Smooth muscle cell (in vitro differentiated cells): ENCODE data around the gene ZNF804B. TPM values are rescaled to one million over a fixed set of nuclear protein-coding genes. Genes with fewer than 3 reads are reported as not detected.

Experiments used
- DNase-seq: peaks from one replicate; lab custom pipeline; 2025; ENCODE audit not compliant: unreplicated experiment; lab: John Stamatoyannopoulos, UW
- H2AFZ ChIP-seq: fragments of 200-600 bp; sonication (generic); 2 replicates; pipeline ENCODE4 v1.6.0; 2016; ENCODE audit warnings: antibody characterized with exemption, low read depth, mild to moderate bottlenecking
- H3F3A ChIP-seq: fragments of 200-600 bp; sonication (generic); 2 replicates; pipeline ENCODE4 v1.6.0; 2017; ENCODE audit warnings: antibody characterized with exemption, low read depth
- H3K27ac ChIP-seq: fragments of 200-600 bp; sonication (generic); 2 replicates; pipeline ENCODE4 v1.5.1; 2016; ENCODE audit warnings: low read depth, mild to moderate bottlenecking
- H3K27me3 ChIP-seq: fragments of 200-600 bp; sonication (generic); 2 replicates; pipeline ENCODE4 v1.6.1; 2016; ENCODE audit warnings: low read depth, mild to moderate bottlenecking
- H3K36me3 ChIP-seq: fragments of 200-600 bp; sonication (generic); 2 replicates; pipeline ENCODE4 v1.5.1; 2016; ENCODE audit warnings: low read depth
- H3K4me1 ChIP-seq: fragments of 200-600 bp; sonication (generic); 2 replicates; pipeline ENCODE4 v1.5.1; 2016; ENCODE audit warnings: low read depth
- H3K4me2 ChIP-seq: fragments of 200-600 bp; sonication (generic); 2 replicates; pipeline ENCODE4 v1.6.0; 2016; ENCODE audit warnings: mild to moderate bottlenecking
- H3K4me3 ChIP-seq: fragments of 200-600 bp; sonication (generic); 2 replicates; pipeline ENCODE4 v1.5.1; 2016; ENCODE audit warnings: mild to moderate bottlenecking
- H3K79me2 ChIP-seq: fragments of 200-600 bp; sonication (generic); 2 replicates; pipeline ENCODE4 v1.6.0; 2016; ENCODE audit warnings: low read depth, mild to moderate bottlenecking
- H3K9ac ChIP-seq: fragments of 200-600 bp; sonication (generic); 2 replicates; pipeline ENCODE4 v1.6.0; 2016; ENCODE audit warnings: low read depth
- H3K9me3 ChIP-seq: fragments of 200-600 bp; sonication (generic); replicated peaks from 2 replicates; pipeline ENCODE4 v1.5.1; 2016; ENCODE audit warnings: low read depth
- H4K20me1 ChIP-seq: fragments of 200-600 bp; sonication (generic); 2 replicates; pipeline ENCODE4 v1.6.0; 2016; ENCODE audit warnings: low read depth
- CTCF ChIP-seq: fragments of 200-600 bp; sonication (generic); IDR thresholded peaks from 2 replicates; pipeline ENCODE4 v1.5.1; 2017; ENCODE audit warnings: borderline replicate concordance, mild to moderate bottlenecking, antibody characterized with exemption; ENCODE audit not compliant: insufficient read depth, poor library complexity, severe bottlenecking
- WGBS: methylation state at CpG from one replicate; pipeline ENCODE4 v1.1.7; 2016; ENCODE audit warnings: low lambda C conversion rate; 5-methylcytosine and 5-hydroxymethylcytosine counted together
- polyA plus RNA-seq: library from polyadenylated mRNA; unstranded; fragments of >200 nt; fragmentation: Nextera tagmentation; extraction: Ambion mirVana; gene quantifications from 2 replicates; pipeline ENCODE4 v1.2.1, GENCODE V29; 2016
- total RNA-seq: library from RNA; depleted of rRNA; stranded (reverse); fragments of >200 nt; gene quantifications from 2 replicates; pipeline ENCODE4 v1.2.3, GENCODE V29; 2014

The ZNF804B gene
- total and polyA plus RNA-seq, 2 experiments from 2014 or later, result not detected

DNA sequence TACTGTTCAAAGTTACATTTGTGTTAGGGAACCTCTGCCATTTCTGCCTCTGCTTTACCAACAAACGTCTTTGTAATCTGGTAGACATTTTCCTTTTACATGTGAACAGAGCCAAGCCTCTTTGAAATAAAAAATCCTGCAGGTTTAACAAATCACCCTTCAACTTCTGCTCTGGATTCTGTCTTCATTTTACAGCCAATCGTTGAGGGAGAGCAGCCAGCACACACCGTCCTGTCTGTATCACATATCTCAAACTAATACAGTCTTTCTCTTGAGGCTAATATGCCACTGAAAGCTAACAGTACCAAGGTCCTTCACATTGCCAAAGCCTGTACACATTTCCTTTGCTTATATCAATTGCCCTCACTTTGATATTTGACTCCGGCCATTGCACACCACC lies 504.6 kb downstream of the ZNF804B start:
- no peaks in the 10 kb centered on the region for H3K36me3 ChIP-seq
- no peak overlapping the region for H3K9ac ChIP-seq
- H3K4me2 ChIP-seq, result no peak overlapping the region
- no peak overlapping the region for H3K27ac ChIP-seq
- H4K20me1 ChIP-seq, result no peaks in the 10 kb centered on the region
- no peak overlapping the region for H3K4me3 ChIP-seq
- 68% methylated on average over 4 of the region's 4 CpGs for WGBS
- H3K4me1 ChIP-seq, result no peaks in the 10 kb centered on the region
- H3F3A ChIP-seq, result no peaks in the 10 kb centered on the region
- H2AFZ ChIP-seq, result no peak overlapping the region
- no peaks in the 10 kb centered on the region for H3K27me3 ChIP-seq
- TF ChIP-seq CTCF, result no peak
- H3K79me2 ChIP-seq, result no peaks in the 10 kb centered on the region
- no peaks in the 10 kb centered on the region for H3K9me3 ChIP-seq
- no peak for DNase-seq

DNA sequence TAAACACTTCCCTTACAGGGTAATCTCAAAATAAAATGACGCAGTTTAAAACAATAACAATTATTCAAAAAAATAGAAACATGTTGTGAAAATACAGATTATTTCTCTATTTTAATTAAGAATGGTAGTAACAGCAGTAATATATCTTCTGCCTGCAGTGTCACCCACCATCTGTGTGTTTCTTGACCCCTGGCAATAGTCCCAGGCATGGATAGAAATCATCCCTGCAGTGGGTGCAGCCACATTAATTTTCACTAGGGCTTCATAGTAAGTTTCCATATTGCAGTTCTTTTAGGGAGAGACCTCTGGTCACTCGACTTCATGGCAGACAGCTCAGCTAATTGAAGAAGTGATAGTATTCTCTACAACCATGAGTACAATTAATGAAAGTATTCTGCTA lies 506.1 kb downstream of the ZNF804B start:
- TF ChIP-seq CTCF, result no peak
- H3K27ac ChIP-seq, result no peak overlapping the region
- WGBS, result 74% methylated on average over 2 of the region's 2 CpGs

DNA sequence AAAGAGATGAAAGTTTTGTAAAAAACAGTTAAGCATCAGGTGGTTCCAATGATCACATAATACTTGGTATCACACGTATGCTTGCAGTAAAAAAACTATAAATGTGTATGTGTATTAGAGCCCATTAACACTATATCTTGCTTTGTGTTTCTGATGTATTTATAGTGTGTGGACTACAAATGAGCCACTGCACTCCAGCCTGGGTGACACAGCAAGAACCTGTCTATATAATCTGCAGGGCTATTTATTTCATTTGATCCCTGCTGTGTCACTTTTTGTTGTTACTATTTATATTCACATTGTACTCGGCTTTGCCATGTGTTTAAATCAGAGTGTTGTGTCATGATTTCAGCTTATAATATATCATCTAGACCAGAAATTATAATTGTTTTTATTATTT lies 523.8 kb downstream of the ZNF804B start:
- WGBS, result 80% methylated on average over 2 of the region's 2 CpGs
- no peak overlapping the region for H3K9ac ChIP-seq

More for the DNA sequence above, 506.1 kb downstream of the ZNF804B start:
- no peaks in the 10 kb centered on the region for H3K27me3 ChIP-seq
- H3K79me2 ChIP-seq, result no peaks in the 10 kb centered on the region
- no peak overlapping the region for H3K4me3 ChIP-seq
- no peaks in the 10 kb centered on the region for H4K20me1 ChIP-seq
- H3K9ac ChIP-seq, result no peak overlapping the region
- no peaks in the 10 kb centered on the region for H3K4me1 ChIP-seq
- no peaks in the 10 kb centered on the region for H3K36me3 ChIP-seq
- no peak for DNase-seq
- H3F3A ChIP-seq, result no peaks in the 10 kb centered on the region
- H3K4me2 ChIP-seq, result no peak overlapping the region
- H2AFZ ChIP-seq, result no peak overlapping the region
- H3K9me3 ChIP-seq, result no peaks in the 10 kb centered on the region

More for the DNA sequence above, 523.8 kb downstream of the ZNF804B start:
- H3K4me1 ChIP-seq, result no peaks in the 10 kb centered on the region
- H3K79me2 ChIP-seq, result no peaks in the 10 kb centered on the region
- no peak overlapping the region for H3K4me3 ChIP-seq
- no peak overlapping the region for H3K4me2 ChIP-seq
- no peak for TF ChIP-seq CTCF
- H3F3A ChIP-seq, result no peaks in the 10 kb centered on the region
- no peak overlapping the region for H3K27ac ChIP-seq
- no peak for DNase-seq
- no peak overlapping the region for H2AFZ ChIP-seq
- no peaks in the 10 kb centered on the region for H3K27me3 ChIP-seq
- no peaks in the 10 kb centered on the region for H3K36me3 ChIP-seq
- H4K20me1 ChIP-seq, result no peaks in the 10 kb centered on the region
- H3K9me3 ChIP-seq, result no peaks in the 10 kb centered on the region
